HG02852 (cell line): ENCODE measurements around the gene PIK3C2G.
"Not testable (repeated sequence)": the region's sequence is repeated elsewhere in the genome, so short reads cannot be mapped to it uniquely, and the experiment has no call there.

ENCODE experiments used
- ATAC-seq: cut with Tn5 transposase; IDR thresholded peaks from one replicate; pipeline ENCODE4 v1.9.1; 2021; ENCODE audit warnings: mild to moderate bottlenecking, moderate library complexity; ENCODE audit not compliant: unreplicated experiment

The PIK3C2G gene

GRCh38 chr12:18261273-18261672 lies at the start of gene PIK3C2G:
PIK3C2G (plus strand) TSS chr12:18261518; CDS start chr12:18282082, 20,564 bp downstream.
- ATAC-seq: no peak

- ATAC-seq: no peak
Measured at GRCh38 chr12:18217966-18218365, 43.4 kb upstream of the PIK3C2G start.

- no peak for ATAC-seq
Measured at GRCh38 chr12:18221726-18222125, 39.6 kb upstream of the PIK3C2G start.

- ATAC-seq: no peak
Measured at GRCh38 chr12:18222699-18223098, 38.6 kb upstream of the PIK3C2G start.

GRCh38 chr12:18224745-18225144 lies 36.6 kb upstream of the PIK3C2G start:
- no peak for ATAC-seq

GRCh38 chr12:18239526-18239925 lies 21.8 kb upstream of the PIK3C2G start:
- no peak for ATAC-seq

GRCh38 chr12:18242380-18243089 lies 18.8 kb upstream of the PIK3C2G start:
- ATAC-seq: no peak

- no peak for ATAC-seq
Measured at GRCh38 chr12:18243238-18243637, 18.1 kb upstream of the PIK3C2G start.

GRCh38 chr12:18246066-18246465 lies 15.3 kb upstream of the PIK3C2G start:
- ATAC-seq: no peak

GRCh38 chr12:18250313-18250916 lies 10.9 kb upstream of the PIK3C2G start:
- ATAC-seq: no peak

- no peak for ATAC-seq
Measured at GRCh38 chr12:18254081-18254480, 7.2 kb upstream of the PIK3C2G start.

GRCh38 chr12:18255004-18255403 lies 6.3 kb upstream of the PIK3C2G start:
- not testable (repeated sequence) for ATAC-seq

- ATAC-seq: no peak
Measured at GRCh38 chr12:18257251-18257650, 4.1 kb upstream of the PIK3C2G start.

- ATAC-seq: no peak
Measured at GRCh38 chr12:18258929-18259328, 2.4 kb upstream of the PIK3C2G start.

GRCh38 chr12:18259906-18260682 lies 1.2 kb upstream of the PIK3C2G start:
- ATAC-seq: no peak

GRCh38 chr12:18261906-18262305 lies 588 bp downstream of the PIK3C2G start:
- no peak for ATAC-seq

- ATAC-seq: no peak
Measured at GRCh38 chr12:18262514-18262913, 1.2 kb downstream of the PIK3C2G start.

- ATAC-seq: no peak
Measured at GRCh38 chr12:18264581-18265075, 3.3 kb downstream of the PIK3C2G start.

GRCh38 chr12:18267427-18268099 lies 6.2 kb downstream of the PIK3C2G start:
- no peak for ATAC-seq

- no peak for ATAC-seq
Measured at GRCh38 chr12:18270958-18271460, 9.7 kb downstream of the PIK3C2G start.

- ATAC-seq: no peak
Measured at GRCh38 chr12:18275981-18276380, 14.7 kb downstream of the PIK3C2G start.
